ENCODE results near the gene NALCN.

The NALCN gene

GRCh38 chr13:101415358-101416174 lies 742 bp downstream of the NALCN start:
- no peak for DNase-seq (ENCODE audit: low read depth)

- no peak for DNase-seq (ENCODE audit: low read depth)
Observed at GRCh38 chr13:101412076-101412475, 4.2 kb downstream of the NALCN start.

- no peak for DNase-seq (ENCODE audit: low read depth)
Observed at GRCh38 chr13:101408992-101409656, 7.2 kb downstream of the NALCN start.

GRCh38 chr13:101408154-101408553 lies 8.2 kb downstream of the NALCN start:
- no peak for DNase-seq (ENCODE audit: low read depth)

- DNase-seq (ENCODE audit: low read depth): no peak
Observed at GRCh38 chr13:101406791-101407190, 9.5 kb downstream of the NALCN start.

GRCh38 chr13:101401196-101401595 lies 15.1 kb downstream of the NALCN start:
- DNase-seq (ENCODE audit: low read depth): no peak

- no peak for DNase-seq (ENCODE audit: low read depth)
Observed at GRCh38 chr13:101399365-101399764, 16.9 kb downstream of the NALCN start.

- no peak for DNase-seq (ENCODE audit: low read depth)
Observed at GRCh38 chr13:101398920-101399319, 17.4 kb downstream of the NALCN start.

- no peak for DNase-seq (ENCODE audit: low read depth)
Observed at GRCh38 chr13:101398191-101398590, 18.1 kb downstream of the NALCN start.

GRCh38 chr13:101397742-101398141 lies 18.6 kb downstream of the NALCN start:
- DNase-seq (ENCODE audit: low read depth): no peak

GRCh38 chr13:101394605-101395004 lies 21.7 kb downstream of the NALCN start:
- no peak for DNase-seq (ENCODE audit: low read depth)

GRCh38 chr13:101393140-101393539 lies 23.2 kb downstream of the NALCN start:
- no peak for DNase-seq (ENCODE audit: low read depth)

- no peak for DNase-seq (ENCODE audit: low read depth)
Observed at GRCh38 chr13:101390461-101390860, 25.8 kb downstream of the NALCN start.

GRCh38 chr13:101384929-101385328 lies 31.4 kb downstream of the NALCN start:
- no peak for DNase-seq (ENCODE audit: low read depth)

GRCh38 chr13:101383595-101383994 lies 32.7 kb downstream of the NALCN start:
- no peak for DNase-seq (ENCODE audit: low read depth)

GRCh38 chr13:101382701-101383100 lies 33.6 kb downstream of the NALCN start:
- no peak for DNase-seq (ENCODE audit: low read depth)

- no peak for DNase-seq (ENCODE audit: low read depth)
Observed at GRCh38 chr13:101382086-101382485, 34.2 kb downstream of the NALCN start.

GRCh38 chr13:101360525-101360924 lies 55.8 kb downstream of the NALCN start:
- DNase-seq (ENCODE audit: low read depth): no peak

- DNase-seq (ENCODE audit: low read depth): no peak
Observed at GRCh38 chr13:101354895-101355294, 61.4 kb downstream of the NALCN start.

GRCh38 chr13:101346942-101347728 lies 69.2 kb downstream of the NALCN start:
- no peak for DNase-seq (ENCODE audit: low read depth)

GRCh38 chr13:101346161-101346560 lies 70.1 kb downstream of the NALCN start:
- DNase-seq (ENCODE audit: low read depth): no peak

- no peak for DNase-seq (ENCODE audit: low read depth)
Observed at GRCh38 chr13:101343128-101343787, 73.0 kb downstream of the NALCN start.
